ENCODE results near the gene VAC14. TPM values are rescaled to one million over a fixed set of nuclear protein-coding genes. Genes with fewer than 3 reads are reported as not detected.

Gene VAC14
- total RNA-seq, 1 experiment from 2014 or later, result 49.9 TPM

DNA sequence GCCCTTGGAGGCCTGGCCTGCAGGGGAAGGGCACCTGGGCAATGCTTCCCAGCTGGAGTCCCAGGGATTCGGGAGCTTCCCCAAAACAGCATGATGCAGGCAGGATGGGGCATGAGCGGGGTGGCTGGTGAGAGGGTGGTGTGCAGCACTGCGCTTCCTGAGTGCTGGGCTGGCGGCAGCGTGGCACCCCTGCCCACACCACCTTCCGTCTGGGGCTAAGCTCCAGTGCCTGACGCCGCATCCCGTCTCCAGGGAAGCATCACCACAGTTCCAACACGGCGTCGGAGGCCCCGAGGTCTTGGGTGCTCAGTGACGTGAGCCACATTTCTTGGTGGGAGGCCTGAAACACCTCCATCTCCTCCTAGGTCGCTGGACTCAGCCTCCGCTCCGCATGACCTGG is 101.3 kb downstream of the VAC14 start:
- Histone ChIP-seq H2AK5ac (ENCODE audit: insufficient read length, low read length) (no peak overlapping the region), H4K20me1 (ENCODE audit: control insufficient read depth, insufficient read depth, insufficient read length) (no peaks in the 10 kb centered on the region), H3K79me1 (ENCODE audit: insufficient read depth, low read depth, low read length, poor library complexity, severe bottlenecking) (no peaks in the 10 kb centered on the region), H4K5ac (ENCODE audit: insufficient read length, low read depth, low read length) (no peak overlapping the region), H2BK120ac (ENCODE audit: low read depth, low read length, poor library complexity, severe bottlenecking) (no peak overlapping the region), H4K91ac (ENCODE audit: insufficient read length, low read depth, low read length) (no peak overlapping the region), H2BK5ac (ENCODE audit: insufficient read length, low read length) (no peak overlapping the region), H3K9ac (ENCODE audit: extremely low read depth, insufficient read length, low read length) (no peak overlapping the region), H3K18ac (ENCODE audit: insufficient read length, low read depth, low read length) (no peak overlapping the region), H3K79me2 (ENCODE audit: insufficient read depth, low read length) (no peaks in the 10 kb centered on the region), H3K4me1 (ENCODE audit: insufficient read depth, low read length) (no peaks in the 10 kb centered on the region; the same call in 1 of the 2 replicates), H3K9me3 (ENCODE audit: control insufficient read depth, low read depth, low read length) (no peaks in the 10 kb centered on the region), H2BK12ac (ENCODE audit: insufficient read length, low read depth, low read length) (no peak overlapping the region), H3K4ac (ENCODE audit: low read depth, low read length) (no peak overlapping the region), H3K23ac (ENCODE audit: insufficient read length, low read depth, low read length) (no peak overlapping the region), H3K27me3 (ENCODE audit: insufficient read depth, low read length) (no peaks in the 10 kb centered on the region), H3K14ac (ENCODE audit: insufficient read depth, low read length) (no peak overlapping the region), H2BK15ac (ENCODE audit: low read depth, low read length) (no peak overlapping the region), H4K8ac (replicated peaks; ENCODE audit: insufficient read length, low read depth, low read length) (no peak overlapping the region), H2AFZ (ENCODE audit: low read length) (no peak overlapping the region), H3K4me2 (ENCODE audit: insufficient read depth, insufficient read length, low read length) (no peak overlapping the region), H2BK20ac (ENCODE audit: low read depth, low read length, poor library complexity, severe bottlenecking) (no peak overlapping the region), H3K56ac (ENCODE audit: insufficient read length, low read depth, low read length) (no peak overlapping the region), H3K27ac (ENCODE audit: insufficient read length, low read depth, low read length) (no peak overlapping the region), H3K23me2 (ENCODE audit: insufficient read length, low read depth, low read length, poor library complexity, severe bottlenecking) (no peaks in the 10 kb centered on the region), H3T11ph (ENCODE audit: low read length) (no peak overlapping the region)
- H3K9me3 Mint-ChIP-seq, result no peaks in the 10 kb centered on the region
- no peak overlapping the region; a peak in 1 of 7 replicates for H3K27ac Mint-ChIP-seq
- peaks cover 36 to 41% of the 10 kb centered on the region in 2 experiments for H3K4me1 Mint-ChIP-seq
- H3K36me3 Mint-ChIP-seq (ENCODE audit: insufficient read depth in 1 of 3, low read depth in 3 of 3), result peaks cover 8 to 10% (median 10%) of the 10 kb centered on the region in 3 experiments; a peak in 4 of 7 replicates
- TF ChIP-seq, protein P1, sequence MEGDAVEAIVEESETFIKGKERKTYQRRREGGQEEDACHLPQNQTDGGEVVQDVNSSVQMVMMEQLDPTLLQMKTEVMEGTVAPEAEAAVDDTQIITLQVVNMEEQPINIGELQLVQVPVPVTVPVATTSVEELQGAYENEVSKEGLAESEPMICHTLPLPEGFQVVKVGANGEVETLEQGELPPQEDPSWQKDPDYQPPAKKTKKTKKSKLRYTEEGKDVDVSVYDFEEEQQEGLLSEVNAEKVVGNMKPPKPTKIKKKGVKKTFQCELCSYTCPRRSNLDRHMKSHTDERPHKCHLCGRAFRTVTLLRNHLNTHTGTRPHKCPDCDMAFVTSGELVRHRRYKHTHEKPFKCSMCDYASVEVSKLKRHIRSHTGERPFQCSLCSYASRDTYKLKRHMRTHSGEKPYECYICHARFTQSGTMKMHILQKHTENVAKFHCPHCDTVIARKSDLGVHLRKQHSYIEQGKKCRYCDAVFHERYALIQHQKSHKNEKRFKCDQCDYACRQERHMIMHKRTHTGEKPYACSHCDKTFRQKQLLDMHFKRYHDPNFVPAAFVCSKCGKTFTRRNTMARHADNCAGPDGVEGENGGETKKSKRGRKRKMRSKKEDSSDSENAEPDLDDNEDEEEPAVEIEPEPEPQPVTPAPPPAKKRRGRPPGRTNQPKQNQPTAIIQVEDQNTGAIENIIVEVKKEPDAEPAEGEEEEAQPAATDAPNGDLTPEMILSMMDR (conservative IDR thresholded peaks at IDR 0.05), result no peak
- WGBS (ENCODE audit: extremely low coverage, insufficient read length, low lambda C conversion rate), result no CpG with 5 or more reads among the region's 17 CpGs
- no peaks in the 10 kb centered on the region for H3K27me3 Mint-ChIP-seq (ENCODE audit: low read depth)
- no peak for DNase-seq
- H3K4me3 Mint-ChIP-seq, result no peak overlapping the region
